ENCODE measurements around the gene GALNT18. TPM values are rescaled to one million over a fixed set of nuclear protein-coding genes. Genes with fewer than 3 reads are reported as not detected.

The GALNT18 gene
- total RNA-seq, 1 experiment from 2014 or later, result 1.7 TPM

GRCh38 chr11:11236498-11237059 is 385.2 kb downstream of the GALNT18 start:
- H2BK120ac ChIP-seq (ENCODE audit: low read depth, low read length, poor library complexity, severe bottlenecking), result no peak overlapping the region
- no peak overlapping the region for H3T11ph ChIP-seq (ENCODE audit: low read length)
- no CpG with 5 or more reads among the region's 4 CpGs for WGBS (ENCODE audit: extremely low coverage, insufficient read length, low lambda C conversion rate)
- H2BK20ac ChIP-seq (ENCODE audit: low read depth, low read length, poor library complexity, severe bottlenecking), result no peak overlapping the region
- H3K23ac ChIP-seq (ENCODE audit: insufficient read length, low read depth, low read length), result no peak overlapping the region
- no peak overlapping the region for H2BK5ac ChIP-seq (ENCODE audit: insufficient read length, low read length)
- no peaks in the 10 kb centered on the region for H4K20me1 ChIP-seq (ENCODE audit: control insufficient read depth, insufficient read depth, insufficient read length)
- H3K4me3 Mint-ChIP-seq, result no peak overlapping the region
- no peak overlapping the region for H4K5ac ChIP-seq (ENCODE audit: insufficient read length, low read depth, low read length)
- H3K4me1 Mint-ChIP-seq, result peaks cover 21 to 28% of the 10 kb centered on the region in 2 experiments
- no peaks in the 10 kb centered on the region for H3K23me2 ChIP-seq (ENCODE audit: insufficient read length, low read depth, low read length, poor library complexity, severe bottlenecking)
- no peak overlapping the region for H2AFZ ChIP-seq (ENCODE audit: low read length)
- H3K79me2 ChIP-seq (ENCODE audit: insufficient read depth, low read length), result no peaks in the 10 kb centered on the region
- H3K56ac ChIP-seq (ENCODE audit: insufficient read length, low read depth, low read length), result no peak overlapping the region
- no peaks in the 10 kb centered on the region for H3K79me1 ChIP-seq (ENCODE audit: insufficient read depth, low read depth, low read length, poor library complexity, severe bottlenecking)
- H3K9me3 Mint-ChIP-seq, result no peaks in the 10 kb centered on the region; a peak in 1 of 5 replicates
- H3K27ac Mint-ChIP-seq, result 0 out of 7 replicates have a peak overlapping the region, but pooled peaks of 1 of the 3 experiments have one; percentile 28
- no peaks in the 10 kb centered on the region; the same call in 1 of the 2 replicates for H3K4me1 ChIP-seq (ENCODE audit: insufficient read depth, low read length)
- H3K18ac ChIP-seq (ENCODE audit: insufficient read length, low read depth, low read length), result no peak overlapping the region
- DNase-seq, result no peak
- no peak overlapping the region for H3K9ac ChIP-seq (ENCODE audit: extremely low read depth, insufficient read length, low read length)
- H3K4ac ChIP-seq (ENCODE audit: low read depth, low read length), result no peak overlapping the region
- no peaks in the 10 kb centered on the region for H3K27me3 ChIP-seq (ENCODE audit: insufficient read depth, low read length)
- H3K9me3 ChIP-seq (ENCODE audit: control insufficient read depth, low read depth, low read length), result no peaks in the 10 kb centered on the region
- no peak overlapping the region for H2BK12ac ChIP-seq (ENCODE audit: insufficient read length, low read depth, low read length)
- H4K91ac ChIP-seq (ENCODE audit: insufficient read length, low read depth, low read length), result no peak overlapping the region
- no peaks in the 10 kb centered on the region; a peak in 1 of 7 replicates for H3K36me3 Mint-ChIP-seq (ENCODE audit: insufficient read depth in 1 of 3, low read depth in 3 of 3)
- no peak overlapping the region for H3K27ac ChIP-seq (ENCODE audit: insufficient read length, low read depth, low read length)
- H3K4me2 ChIP-seq (ENCODE audit: insufficient read depth, insufficient read length, low read length), result no peak overlapping the region
- no peak overlapping the region for H2AK5ac ChIP-seq (ENCODE audit: insufficient read length, low read length)
- peaks cover 2% of the 10 kb centered on the region; the same call in 1 of the 2 replicates for H3K27me3 Mint-ChIP-seq (ENCODE audit: low read depth)
- no peak overlapping the region for H4K8ac ChIP-seq (replicated peaks; ENCODE audit: insufficient read length, low read depth, low read length)
- H2BK15ac ChIP-seq (ENCODE audit: low read depth, low read length), result no peak overlapping the region
- no peak for TF ChIP-seq CTCF (conservative IDR thresholded peaks at IDR 0.05)
- no peak overlapping the region for H3K14ac ChIP-seq (ENCODE audit: insufficient read depth, low read length)
